ENCODE data around the gene PKDREJ. TPM values are rescaled to one million over a fixed set of nuclear protein-coding genes. Genes with fewer than 3 reads are reported as not detected.

PKDREJ gene
- total and polyA plus RNA-seq, 2 experiments from 2014 or later, result not detected

- H3K27ac ChIP-seq (ENCODE audit: low read depth), result no peak overlapping the region
- peaks cover 19% of the 10 kb centered on the region for H3K27me3 Mint-ChIP-seq (ENCODE audit: insufficient read depth, low read depth, poor library complexity)
- no peaks in the 10 kb centered on the region for H4K20me1 ChIP-seq (replicated peaks; ENCODE audit: insufficient read depth)
- no peaks in the 10 kb centered on the region; the same call in 2 of the 3 replicates for H3K36me3 Mint-ChIP-seq (ENCODE audit: low read depth)
- peaks cover 6% of the 10 kb centered on the region for H3K4me1 ChIP-seq (ENCODE audit: insufficient read depth)
- peak; percentile 58 for DNase-seq (ENCODE audit: low spot score)
- peak overlapping the region; percentile 69 for H3K4me3 ChIP-seq
- TF ChIP-seq EZH2 (IDR thresholded peaks at IDR 0.05; ENCODE audit: low read depth, unreplicated experiment), result no peak
- no peak for TF ChIP-seq NANOG (IDR thresholded peaks at IDR 0.05; ENCODE audit: borderline replicate concordance)
- no peak for TF ChIP-seq ZNF331 (CRISPR knock-in tag; IDR thresholded peaks at IDR 0.05; ENCODE audit: low read depth)
- no peak for TF ChIP-seq EZH2phosphoT487 (IDR thresholded peaks at IDR 0.05; ENCODE audit: unreplicated experiment)
- TF ChIP-seq, protein P1, sequence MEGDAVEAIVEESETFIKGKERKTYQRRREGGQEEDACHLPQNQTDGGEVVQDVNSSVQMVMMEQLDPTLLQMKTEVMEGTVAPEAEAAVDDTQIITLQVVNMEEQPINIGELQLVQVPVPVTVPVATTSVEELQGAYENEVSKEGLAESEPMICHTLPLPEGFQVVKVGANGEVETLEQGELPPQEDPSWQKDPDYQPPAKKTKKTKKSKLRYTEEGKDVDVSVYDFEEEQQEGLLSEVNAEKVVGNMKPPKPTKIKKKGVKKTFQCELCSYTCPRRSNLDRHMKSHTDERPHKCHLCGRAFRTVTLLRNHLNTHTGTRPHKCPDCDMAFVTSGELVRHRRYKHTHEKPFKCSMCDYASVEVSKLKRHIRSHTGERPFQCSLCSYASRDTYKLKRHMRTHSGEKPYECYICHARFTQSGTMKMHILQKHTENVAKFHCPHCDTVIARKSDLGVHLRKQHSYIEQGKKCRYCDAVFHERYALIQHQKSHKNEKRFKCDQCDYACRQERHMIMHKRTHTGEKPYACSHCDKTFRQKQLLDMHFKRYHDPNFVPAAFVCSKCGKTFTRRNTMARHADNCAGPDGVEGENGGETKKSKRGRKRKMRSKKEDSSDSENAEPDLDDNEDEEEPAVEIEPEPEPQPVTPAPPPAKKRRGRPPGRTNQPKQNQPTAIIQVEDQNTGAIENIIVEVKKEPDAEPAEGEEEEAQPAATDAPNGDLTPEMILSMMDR (conservative IDR thresholded peaks at IDR 0.05; ENCODE audit: low read depth in 2 of 2), result no peak
- no peak for TF ChIP-seq ZNF462 (CRISPR knock-in tag; IDR thresholded peaks at IDR 0.05)
- TF ChIP-seq, protein P2, sequence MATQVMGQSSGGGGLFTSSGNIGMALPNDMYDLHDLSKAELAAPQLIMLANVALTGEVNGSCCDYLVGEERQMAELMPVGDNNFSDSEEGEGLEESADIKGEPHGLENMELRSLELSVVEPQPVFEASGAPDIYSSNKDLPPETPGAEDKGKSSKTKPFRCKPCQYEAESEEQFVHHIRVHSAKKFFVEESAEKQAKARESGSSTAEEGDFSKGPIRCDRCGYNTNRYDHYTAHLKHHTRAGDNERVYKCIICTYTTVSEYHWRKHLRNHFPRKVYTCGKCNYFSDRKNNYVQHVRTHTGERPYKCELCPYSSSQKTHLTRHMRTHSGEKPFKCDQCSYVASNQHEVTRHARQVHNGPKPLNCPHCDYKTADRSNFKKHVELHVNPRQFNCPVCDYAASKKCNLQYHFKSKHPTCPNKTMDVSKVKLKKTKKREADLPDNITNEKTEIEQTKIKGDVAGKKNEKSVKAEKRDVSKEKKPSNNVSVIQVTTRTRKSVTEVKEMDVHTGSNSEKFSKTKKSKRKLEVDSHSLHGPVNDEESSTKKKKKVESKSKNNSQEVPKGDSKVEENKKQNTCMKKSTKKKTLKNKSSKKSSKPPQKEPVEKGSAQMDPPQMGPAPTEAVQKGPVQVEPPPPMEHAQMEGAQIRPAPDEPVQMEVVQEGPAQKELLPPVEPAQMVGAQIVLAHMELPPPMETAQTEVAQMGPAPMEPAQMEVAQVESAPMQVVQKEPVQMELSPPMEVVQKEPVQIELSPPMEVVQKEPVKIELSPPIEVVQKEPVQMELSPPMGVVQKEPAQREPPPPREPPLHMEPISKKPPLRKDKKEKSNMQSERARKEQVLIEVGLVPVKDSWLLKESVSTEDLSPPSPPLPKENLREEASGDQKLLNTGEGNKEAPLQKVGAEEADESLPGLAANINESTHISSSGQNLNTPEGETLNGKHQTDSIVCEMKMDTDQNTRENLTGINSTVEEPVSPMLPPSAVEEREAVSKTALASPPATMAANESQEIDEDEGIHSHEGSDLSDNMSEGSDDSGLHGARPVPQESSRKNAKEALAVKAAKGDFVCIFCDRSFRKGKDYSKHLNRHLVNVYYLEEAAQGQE (IDR thresholded peaks at IDR 0.05; ENCODE audit: unreplicated experiment), result no peak
- no peak for TF ChIP-seq STAT1 (IDR thresholded peaks at IDR 0.05; ENCODE audit: unreplicated experiment)
- no peak for TF ChIP-seq POLR2AphosphoS5 (IDR thresholded peaks at IDR 0.05; ENCODE audit: low read depth)
- no peak for TF ChIP-seq ZNF114 (CRISPR knock-in tag; IDR thresholded peaks at IDR 0.05)
- no peak for TF ChIP-seq JUNB (IDR thresholded peaks at IDR 0.05; ENCODE audit: unreplicated experiment)
- TF ChIP-seq CREB1 (CRISPR knock-in tag; IDR thresholded peaks at IDR 0.05; ENCODE audit: low read depth), result no peak
- no peak for TF ChIP-seq ETS1 (IDR thresholded peaks at IDR 0.05)
- no peaks in the 10 kb centered on the region for H3K9me3 Mint-ChIP-seq
- peaks cover 14% of the 10 kb centered on the region for H3K4me1 Mint-ChIP-seq
- H3K9me2 ChIP-seq (ENCODE audit: insufficient read depth), result no peaks in the 10 kb centered on the region
- peak overlapping the region; percentile 78 for H3K4me3 Mint-ChIP-seq
- no peak overlapping the region for H3K27ac Mint-ChIP-seq
- ATAC-seq, result peak; percentile 31
- peak overlapping the region; percentile 81 for H2AFZ ChIP-seq
- peak overlapping the region; percentile 89 for H3K4me2 ChIP-seq
- H3K79me2 ChIP-seq (replicated peaks; ENCODE audit: insufficient read depth), result no peaks in the 10 kb centered on the region
- peaks cover 10% of the 10 kb centered on the region for H3K27me3 ChIP-seq (ENCODE audit: insufficient read depth)
- H3K36me3 ChIP-seq (ENCODE audit: insufficient read depth), result no peaks in the 10 kb centered on the region
- no peaks in the 10 kb centered on the region for H3F3A ChIP-seq (replicated peaks; ENCODE audit: low read depth)
Measured at GRCh38 chr22:46250783-46251125, 12.4 kb downstream of the PKDREJ start.

Measured in GM23338 (cell line).